Tongue (tissue), 2 donors: Measurements from ENCODE around the gene NRIP3. TPM values are rescaled to one million over a fixed set of nuclear protein-coding genes. Genes with fewer than 3 reads are reported as not detected.
A peak's percentile ranks its signal among the peaks of the same experiment; 100 is the strongest.
"Not testable (repeated sequence)": the region's sequence is repeated elsewhere in the genome, so short reads cannot be mapped to it uniquely, and the experiment has no call there.

ENCODE experiments used
- DNase-seq: peaks from one replicate; pipeline ENCODE4 v3.0.0-alpha.2; 2015
- total RNA-seq: library from RNA; depleted of rRNA; stranded (reverse); fragments of >200 nt; gene quantifications from one replicate; pipeline ENCODE4 v1.2.3, GENCODE V29; 2014

The NRIP3 gene
- total RNA-seq, 1 donor from 2014 or later: 0.62 TPM

- DNase-seq: no peak
Observed at GRCh38 chr11:8971196-8971923, 32.4 kb downstream of the NRIP3 start.

- DNase-seq: no peak
Observed at GRCh38 chr11:8967184-8967583, 36.6 kb downstream of the NRIP3 start.

- peak; percentile 94 for DNase-seq
Observed at GRCh38 chr11:8964324-8965320, 39.2 kb downstream of the NRIP3 start, which contains the start of gene TMEM9B. TMEM9B (minus strand) TSS chr11:8964442; CDS start chr11:8964313, 129 bp downstream.

GRCh38 chr11:8963569-8964323 is 40.1 kb downstream of the NRIP3 start:
- peak; percentile 82 for DNase-seq

- no peak for DNase-seq
Observed at GRCh38 chr11:8962841-8963240, 41.0 kb downstream of the NRIP3 start.

- DNase-seq: no peak
Observed at GRCh38 chr11:8961401-8961800, 42.4 kb downstream of the NRIP3 start.

GRCh38 chr11:8959546-8960166 is 44.1 kb downstream of the NRIP3 start:
- peak; percentile 89 for DNase-seq

- DNase-seq: no peak
Observed at GRCh38 chr11:8956860-8957259, 46.9 kb downstream of the NRIP3 start.

- DNase-seq: no peak
Observed at GRCh38 chr11:8948886-8949285, 54.9 kb downstream of the NRIP3 start.

GRCh38 chr11:8947230-8947943 is 56.4 kb downstream of the NRIP3 start:
- no peak for DNase-seq

- DNase-seq: no peak
Observed at GRCh38 chr11:8942518-8943066, 61.2 kb downstream of the NRIP3 start, which contains the start of gene ASCL3. ASCL3 (minus strand) TSS chr11:8943016; CDS start chr11:8938161, 4,855 bp downstream.

- DNase-seq: no peak
Observed at GRCh38 chr11:8941341-8942103, 62.3 kb downstream of the NRIP3 start.

GRCh38 chr11:8937659-8938058 is 66.1 kb downstream of the NRIP3 start:
- no peak for DNase-seq

GRCh38 chr11:8937159-8937558 is 66.6 kb downstream of the NRIP3 start:
- DNase-seq: no peak

- DNase-seq: not testable (repeated sequence)
Observed at GRCh38 chr11:8935789-8936188, 68.0 kb downstream of the NRIP3 start.

GRCh38 chr11:8934742-8935488 is 68.9 kb downstream of the NRIP3 start:
- no peak for DNase-seq

- DNase-seq: no peak
Observed at GRCh38 chr11:8933931-8934330, 69.9 kb downstream of the NRIP3 start.

- no peak for DNase-seq
Observed at GRCh38 chr11:8932564-8933180, 71.1 kb downstream of the NRIP3 start, which contains the start of gene C11orf16. C11orf16 (minus strand) TSS chr11:8932947; CDS start chr11:8932308, 639 bp downstream.
